Adrenal gland (tissue), 5 donors: ENCODE results near the gene FREM3.

ENCODE experiments used
- CTCF ChIP-seq, 6 experiments: fragments of 450-650 bp in 4 of 6; fragments of 200-600 bp in 2 of 6; sonication (generic) in 1 of 6; IDR thresholded peaks; 1 replicate in 5 of 6; 2 replicates in 1 of 6; pipeline versions ENCODE4 v1.5.1 to v1.8.0; 2016 to 2021; ENCODE audit warnings: antibody characterized with exemption in 6 of 6, mild to moderate bottlenecking in 2 of 6, moderate library complexity in 1 of 6
- POLR2A ChIP-seq, 2 donors: fragments of 450-650 bp; IDR thresholded peaks; one replicate each; pipeline ENCODE4 v1.6.1; 2017; ENCODE audit warnings: antibody characterized with exemption in 2 of 2, mild to moderate bottlenecking in 2 of 2, moderate library complexity in 1 of 2
- donor health status: DM: no; HTN: no; CAD: no.

GRCh38 chr4:143667461-143667860 lies 33.0 kb downstream of the FREM3 start:
- no peak for TF ChIP-seq CTCF (IDR thresholded peaks at IDR 0.05)
- no peak for TF ChIP-seq POLR2A (IDR thresholded peaks at IDR 0.05)
